ENCODE data around the gene EXOC4.

The EXOC4 gene

GRCh38 chr7:134021836-134022235 is 769.0 kb downstream of the EXOC4 start:
- DNase-seq, result no peak

- no peak for DNase-seq
Observed at GRCh38 chr7:134022286-134022911, 769.5 kb downstream of the EXOC4 start.

- no peak for DNase-seq
Observed at GRCh38 chr7:134024739-134025138, 771.9 kb downstream of the EXOC4 start.

DNA sequence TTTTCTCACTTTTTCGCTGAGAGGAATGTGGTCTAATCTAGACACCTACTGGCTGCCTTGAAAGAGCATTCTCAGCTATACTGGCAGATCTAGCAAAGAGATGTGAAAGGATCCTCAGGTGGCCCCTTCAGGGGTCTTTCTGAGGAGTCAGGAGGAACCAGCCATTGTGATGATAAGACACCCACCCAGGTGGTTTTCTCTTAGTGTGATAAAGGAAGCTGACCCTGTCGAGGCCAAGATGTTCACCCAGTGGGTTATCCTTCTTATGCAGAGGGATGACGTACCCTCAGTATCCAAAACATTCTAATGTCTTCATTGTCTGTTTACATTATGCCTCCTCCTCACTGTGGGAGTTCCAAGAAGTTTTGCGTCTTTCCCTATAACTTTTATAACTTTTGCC is 776.0 kb downstream of the EXOC4 start:
- no peak for DNase-seq

DNA sequence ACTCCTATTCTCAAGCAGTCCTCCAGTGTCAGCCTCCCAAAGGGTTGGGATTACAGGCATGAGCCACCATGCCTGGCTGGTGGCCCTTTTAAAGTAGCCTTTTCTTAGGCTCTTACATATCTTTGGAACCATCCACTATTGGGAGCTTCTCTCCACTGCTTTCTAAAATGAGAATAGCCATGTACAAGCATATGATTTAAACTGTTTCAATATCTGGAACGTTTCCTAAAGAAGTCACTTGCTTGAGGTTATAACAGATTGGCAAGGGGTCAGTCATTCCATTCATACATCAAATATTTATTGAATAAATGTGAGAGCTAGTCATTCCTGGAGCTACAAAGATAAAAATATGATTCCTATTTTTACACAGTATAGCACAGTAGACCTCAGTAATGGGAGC is 776.9 kb downstream of the EXOC4 start:
- no peak for DNase-seq

DNA sequence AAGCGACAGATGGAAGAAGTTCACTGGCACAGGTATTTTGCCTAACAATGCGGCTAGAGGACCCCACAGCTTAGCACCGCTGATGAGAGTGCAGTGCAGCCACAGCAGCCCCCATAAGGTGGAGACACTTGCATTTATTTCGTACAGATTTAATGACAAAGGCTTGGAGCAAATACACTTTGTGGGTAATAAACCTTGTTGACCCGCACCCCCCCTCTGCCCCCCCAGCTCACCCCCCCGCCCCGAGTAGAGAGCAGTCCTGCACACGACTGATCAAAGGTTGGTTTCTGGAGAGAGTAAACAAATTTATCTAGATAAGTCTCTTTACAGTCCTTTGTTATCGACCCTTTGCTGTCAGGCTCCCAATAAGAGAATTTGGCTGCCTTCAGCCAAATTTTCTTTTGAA is 777.6 kb downstream of the EXOC4 start:
- no peak for DNase-seq

DNA sequence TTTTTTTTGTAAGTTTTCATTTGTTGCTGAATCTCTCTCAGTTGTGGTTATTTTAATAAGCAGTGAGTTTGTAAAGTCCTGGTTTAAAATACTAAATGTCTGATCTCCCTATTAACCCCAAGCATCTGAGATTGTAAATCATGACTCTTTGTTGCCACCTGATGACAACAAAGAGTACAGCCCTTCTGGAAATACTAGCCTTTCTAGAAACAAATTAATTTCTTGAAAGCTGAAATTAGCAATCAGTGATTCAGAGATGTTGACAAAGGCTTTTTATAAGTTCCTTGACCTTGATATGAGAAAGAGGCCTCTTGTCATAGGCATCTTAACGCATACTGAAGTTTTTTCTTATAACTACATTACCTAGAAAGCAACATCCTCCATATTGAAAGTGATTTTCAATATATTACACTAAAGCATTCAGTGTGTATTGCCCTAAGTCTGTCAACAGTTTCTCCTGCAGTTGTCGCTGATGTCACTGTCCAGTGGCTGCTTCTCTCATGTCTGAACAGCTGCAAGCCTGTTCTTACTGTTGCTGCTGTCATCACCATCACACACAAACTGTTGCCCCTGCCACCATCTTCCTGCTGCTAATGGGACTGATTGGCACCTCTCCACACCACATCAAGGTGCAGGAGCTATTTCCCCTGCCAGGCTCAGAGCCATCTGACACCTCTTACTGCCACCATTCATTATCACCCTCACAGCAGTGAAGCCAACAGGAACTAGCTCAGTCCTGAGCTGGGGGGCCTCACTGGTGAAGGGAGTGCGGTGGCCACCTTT is 779.1 kb downstream of the EXOC4 start:
- no peak for DNase-seq

DNA sequence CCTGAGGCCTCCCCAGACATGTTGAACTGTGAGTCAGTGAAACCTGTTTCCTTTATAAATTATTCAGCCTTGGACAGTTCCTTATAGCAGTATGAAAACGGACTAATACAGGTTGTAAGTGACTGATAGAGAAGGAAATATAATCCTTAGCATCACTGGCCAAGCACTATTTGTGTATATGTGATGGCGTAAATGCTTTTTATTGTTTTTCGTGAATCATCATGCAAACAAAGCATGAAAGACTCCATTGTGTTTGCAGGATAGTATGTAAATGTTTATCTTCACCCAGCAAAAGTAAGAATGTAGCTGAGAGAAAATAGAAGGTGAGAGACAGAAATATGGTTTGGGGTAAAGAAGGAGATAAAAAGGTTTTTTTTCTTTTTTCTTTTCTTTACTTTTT is 781.8 kb downstream of the EXOC4 start:
- no peak for DNase-seq

DNA sequence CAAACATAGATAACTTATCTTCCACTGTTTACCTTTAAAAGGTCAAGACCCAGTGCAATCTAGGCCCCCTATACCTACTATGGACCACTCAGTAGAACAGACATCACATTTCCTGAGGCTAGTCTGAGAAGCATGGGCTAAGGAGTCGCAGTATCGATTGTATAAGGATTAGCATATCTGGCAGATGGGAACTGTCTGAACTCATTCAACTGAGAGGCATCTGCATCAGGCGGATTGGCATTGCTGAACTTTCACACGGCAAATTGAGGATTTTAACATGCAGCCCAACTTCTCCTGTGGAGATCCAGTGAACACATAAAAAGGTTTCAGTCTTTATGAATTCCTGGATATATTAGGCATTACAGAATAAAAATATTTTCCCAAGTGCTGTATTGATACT is 785.1 kb downstream of the EXOC4 start:
- DNase-seq, result no peak

DNA sequence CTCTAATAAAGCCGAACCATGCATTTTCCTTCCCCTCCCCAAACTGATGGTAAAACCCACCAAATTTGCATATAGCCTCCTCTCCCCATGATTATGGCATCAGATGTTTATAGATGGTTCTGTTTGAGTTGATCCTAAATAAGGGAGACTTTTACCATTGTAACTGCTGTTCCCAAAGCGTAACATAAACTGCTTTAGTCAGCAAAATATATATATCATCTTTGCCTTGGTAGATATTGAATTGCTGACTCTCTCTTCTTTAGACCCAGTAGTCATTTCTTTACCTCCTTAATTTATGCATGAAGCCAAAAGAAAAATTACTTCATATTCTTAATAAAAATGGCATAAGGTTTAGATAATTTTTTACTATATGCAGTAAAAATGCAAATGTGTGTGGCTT is 788.1 kb downstream of the EXOC4 start:
- no peak for DNase-seq

DNA sequence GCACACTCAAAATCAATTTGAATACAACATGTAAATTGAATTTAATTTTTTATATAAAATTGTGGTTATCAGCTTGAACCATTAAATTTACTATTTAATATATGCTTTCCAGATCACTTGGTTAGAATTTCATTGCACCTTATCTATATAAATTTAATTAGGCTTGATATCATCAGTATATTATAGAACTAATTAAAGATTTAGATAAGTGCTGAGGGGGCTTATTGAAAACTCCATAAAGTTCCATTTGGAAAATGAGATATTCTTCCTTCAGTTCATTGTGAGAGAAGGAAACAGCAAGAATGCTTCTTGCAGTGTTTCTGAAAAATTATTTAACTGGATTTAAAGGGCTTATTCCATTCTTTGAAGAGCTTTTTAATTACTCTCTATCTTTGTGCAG is 788.6 kb downstream of the EXOC4 start:
- DNase-seq, result no peak

- DNase-seq, result no peak
Observed at GRCh38 chr7:134042307-134042706, 789.4 kb downstream of the EXOC4 start.

DNA sequence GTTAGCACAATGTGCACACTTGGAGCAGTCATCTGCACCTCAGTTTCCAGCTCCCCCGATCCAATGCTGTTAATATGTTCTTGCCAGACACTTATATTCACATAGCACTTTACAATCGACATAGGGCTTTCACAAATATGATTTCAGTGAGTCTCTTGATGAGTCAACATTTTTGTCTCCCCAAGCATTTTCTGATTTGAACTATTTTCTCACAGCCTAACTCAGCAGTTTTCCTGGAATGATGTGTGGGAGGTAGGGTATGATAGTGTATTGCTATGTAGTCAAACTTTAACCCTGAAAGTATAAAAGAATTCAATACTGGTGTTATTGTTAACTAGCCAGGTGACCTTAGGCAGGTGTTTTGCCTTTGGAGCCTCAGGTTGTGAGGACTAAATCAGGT is 791.8 kb downstream of the EXOC4 start:
- no peak for DNase-seq

- DNase-seq, result no peak
Observed at GRCh38 chr7:134045716-134046115, 792.8 kb downstream of the EXOC4 start.

DNA sequence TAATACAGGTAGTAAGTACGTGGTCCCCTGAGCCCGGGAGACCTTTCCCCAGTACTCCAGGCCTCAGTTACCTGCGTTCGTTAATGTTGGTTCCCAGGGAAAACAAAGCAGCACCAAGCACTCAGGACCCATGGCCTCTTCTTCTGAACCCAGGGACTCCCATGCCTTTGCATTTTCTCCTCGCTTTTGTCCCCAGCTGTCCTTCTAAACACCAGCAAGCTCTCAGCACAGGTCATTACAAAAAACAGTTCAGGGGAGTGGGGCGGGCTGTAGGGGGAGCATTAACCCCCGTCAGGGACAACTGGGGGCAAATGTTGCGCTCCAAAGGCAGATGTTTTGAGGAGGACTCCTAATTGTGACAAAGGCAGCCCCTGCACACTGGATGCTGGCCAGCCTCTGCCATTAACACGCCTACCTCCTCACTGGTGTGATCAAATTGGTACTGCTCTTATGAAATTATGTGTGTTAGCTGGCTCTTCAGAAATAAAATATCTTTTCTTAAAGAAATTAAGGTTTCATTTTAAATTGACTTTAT is 793.8 kb downstream of the EXOC4 start:
- no peak for DNase-seq

GRCh38 chr7:134047675-134048074 is 794.8 kb downstream of the EXOC4 start:
- no peak for DNase-seq

GRCh38 chr7:134048166-134048565 is 795.3 kb downstream of the EXOC4 start:
- DNase-seq, result no peak

GRCh38 chr7:134051020-134051419 is 798.1 kb downstream of the EXOC4 start:
- no peak for DNase-seq

- DNase-seq, result no peak
Observed at GRCh38 chr7:134056816-134057215, 803.9 kb downstream of the EXOC4 start.

DNA sequence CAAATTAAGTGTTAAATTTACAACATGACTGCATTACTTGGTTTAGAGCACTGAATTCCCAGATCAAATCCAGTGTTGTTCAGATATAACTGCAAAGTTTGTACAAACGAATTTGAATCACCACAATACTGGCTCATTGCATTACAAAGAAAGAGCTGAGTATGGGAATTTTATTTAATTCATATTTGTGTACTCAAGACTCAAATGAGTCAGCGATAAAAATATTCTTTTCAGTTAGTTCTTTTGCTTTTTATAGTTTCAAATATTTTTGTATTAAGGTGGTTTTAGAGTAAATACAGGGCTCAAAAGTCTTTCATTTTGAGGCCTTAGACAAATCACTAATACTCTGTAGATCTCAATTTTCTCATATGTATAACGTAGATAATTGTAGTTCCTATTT is 805.6 kb downstream of the EXOC4 start:
- DNase-seq, result no peak

DNA sequence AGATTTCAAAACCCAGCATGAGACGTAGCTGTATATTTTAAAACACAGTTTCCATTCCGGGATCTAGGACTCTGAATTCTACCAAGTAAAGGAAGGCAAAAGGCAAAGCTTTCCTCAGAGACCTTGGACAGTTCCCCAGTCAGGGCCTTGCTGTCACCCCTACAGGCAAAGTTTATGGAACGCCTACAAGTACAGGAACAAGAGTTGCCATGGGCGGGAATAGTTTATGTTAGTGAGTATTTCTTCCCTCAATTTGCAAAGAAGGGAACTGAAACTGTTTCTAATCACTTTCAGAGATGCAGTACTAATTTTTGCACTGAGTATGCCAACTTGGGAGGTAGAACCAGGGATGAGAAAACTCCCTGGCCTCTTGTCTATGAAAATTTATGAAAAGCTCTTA is 806.1 kb downstream of the EXOC4 start:
- no peak for DNase-seq

DNA sequence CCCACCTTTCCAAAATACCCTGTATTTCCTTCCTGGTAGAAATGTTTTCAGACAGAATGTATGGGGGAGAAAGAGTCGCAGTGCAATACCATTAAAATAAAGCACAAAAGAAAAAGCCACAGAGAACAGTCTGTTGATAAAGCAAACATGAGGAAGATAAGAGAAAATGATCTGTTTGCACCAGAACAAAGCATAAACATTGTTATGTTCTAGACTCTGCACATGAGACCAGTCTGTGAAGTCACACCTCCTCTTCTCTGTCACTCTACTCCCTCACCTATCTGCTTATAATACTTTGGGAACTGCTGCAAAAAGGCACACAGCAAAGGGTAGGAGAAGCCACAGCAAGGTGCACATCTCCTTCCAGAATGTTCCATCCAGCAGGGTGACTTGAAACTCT is 807.0 kb downstream of the EXOC4 start:
- no peak for DNase-seq

DNA sequence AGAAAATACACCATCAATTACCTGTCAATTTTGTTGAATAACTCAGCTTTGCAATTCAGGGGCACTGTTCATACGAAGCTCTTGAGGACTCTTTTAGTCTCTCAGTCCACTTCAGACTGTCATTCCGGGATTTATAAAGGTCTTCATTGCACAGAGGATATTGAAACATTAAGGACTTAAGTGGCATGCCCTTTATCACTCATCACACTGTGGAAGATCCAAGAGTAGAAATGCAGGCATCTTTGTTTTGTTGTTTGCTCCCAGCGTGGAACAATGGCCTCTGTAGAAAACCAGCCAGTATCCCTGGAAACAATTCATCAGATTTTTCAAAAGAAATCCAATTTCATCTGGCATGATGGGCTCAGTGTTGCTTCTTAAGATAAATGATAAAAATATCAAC is 808.0 kb downstream of the EXOC4 start:
- no peak for DNase-seq

GRCh38 chr7:134062460-134062859 is 809.6 kb downstream of the EXOC4 start:
- no peak for DNase-seq

DNA sequence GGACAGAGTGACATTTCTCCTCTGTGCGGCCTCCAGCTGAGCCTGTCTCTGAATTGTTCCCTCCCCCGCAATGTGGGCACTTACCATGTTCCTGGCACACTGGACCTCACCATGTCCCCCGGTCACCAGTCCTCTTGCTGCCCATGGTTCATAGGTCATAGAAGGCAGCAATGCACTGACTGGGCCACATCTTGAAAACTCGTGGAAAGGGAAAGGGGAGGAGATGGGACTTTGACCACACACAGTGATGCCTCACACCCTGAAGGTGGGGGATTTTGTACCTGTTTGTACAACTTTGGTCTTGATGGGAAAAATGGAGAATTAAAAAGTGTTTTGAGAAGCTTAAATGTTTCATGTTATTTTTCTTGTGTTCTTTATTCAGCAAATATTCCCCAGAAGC is 812.5 kb downstream of the EXOC4 start:
- DNase-seq, result no peak
